Keratinocyte (primary cell): ENCODE data around the gene MMP11.

Experiments used
- EZH2 ChIP-seq: IDR thresholded peaks from one replicate; pipeline ENCODE4 v1.6.1; 2012; ENCODE audit warnings: inconsistent platforms, mild to moderate bottlenecking, low read length, moderate library complexity
- TF ChIP-seq, protein P1 (sequence below), 3 experiments: IDR thresholded peaks in 1 of 3; conservative IDR thresholded peaks in 1 of 3; optimal IDR thresholded peaks in 1 of 3; 2 replicates in 2 of 3; 3 replicates in 1 of 3; pipeline versions ENCODE3 to v1.5.1; 2011; ENCODE audit warnings: low read length in 3 of 3, mild to moderate bottlenecking in 3 of 3, moderate library complexity in 2 of 3, control low read depth in 1 of 3, inconsistent platforms in 1 of 3; ENCODE audit not compliant: insufficient read depth in 2 of 3; ENCODE audit errors: extremely low read depth in 1 of 3

DNA sequence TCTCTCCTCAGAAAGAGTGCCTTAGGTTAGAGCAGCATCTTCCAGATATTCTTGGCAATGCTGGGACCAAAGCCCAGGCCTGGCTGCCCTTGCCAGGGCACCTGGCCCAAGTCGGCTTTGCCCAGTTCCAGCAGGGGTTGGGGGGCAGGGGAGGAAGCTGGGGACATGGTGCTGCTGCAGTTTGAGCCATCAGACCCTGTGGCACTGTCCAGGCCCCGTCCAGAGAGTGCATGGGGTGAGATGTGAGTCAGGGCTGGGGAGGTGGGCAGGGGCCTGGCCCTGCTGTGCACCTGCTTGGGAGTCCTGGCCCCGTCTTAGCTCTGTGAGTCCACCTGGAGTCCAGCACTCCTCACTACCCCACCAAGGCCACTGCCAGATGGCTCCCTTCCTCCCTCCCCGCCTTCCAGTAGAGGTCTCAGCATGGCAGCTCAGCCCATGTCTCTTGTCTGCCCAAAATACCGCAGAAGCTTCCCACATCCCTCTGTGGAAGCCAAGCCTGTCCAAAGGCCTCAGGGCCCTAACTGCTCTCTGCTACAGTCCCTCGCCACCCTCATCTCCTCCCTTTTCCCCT lies 49.5 kb downstream of the MMP11 start:
- TF ChIP-seq, protein P1, sequence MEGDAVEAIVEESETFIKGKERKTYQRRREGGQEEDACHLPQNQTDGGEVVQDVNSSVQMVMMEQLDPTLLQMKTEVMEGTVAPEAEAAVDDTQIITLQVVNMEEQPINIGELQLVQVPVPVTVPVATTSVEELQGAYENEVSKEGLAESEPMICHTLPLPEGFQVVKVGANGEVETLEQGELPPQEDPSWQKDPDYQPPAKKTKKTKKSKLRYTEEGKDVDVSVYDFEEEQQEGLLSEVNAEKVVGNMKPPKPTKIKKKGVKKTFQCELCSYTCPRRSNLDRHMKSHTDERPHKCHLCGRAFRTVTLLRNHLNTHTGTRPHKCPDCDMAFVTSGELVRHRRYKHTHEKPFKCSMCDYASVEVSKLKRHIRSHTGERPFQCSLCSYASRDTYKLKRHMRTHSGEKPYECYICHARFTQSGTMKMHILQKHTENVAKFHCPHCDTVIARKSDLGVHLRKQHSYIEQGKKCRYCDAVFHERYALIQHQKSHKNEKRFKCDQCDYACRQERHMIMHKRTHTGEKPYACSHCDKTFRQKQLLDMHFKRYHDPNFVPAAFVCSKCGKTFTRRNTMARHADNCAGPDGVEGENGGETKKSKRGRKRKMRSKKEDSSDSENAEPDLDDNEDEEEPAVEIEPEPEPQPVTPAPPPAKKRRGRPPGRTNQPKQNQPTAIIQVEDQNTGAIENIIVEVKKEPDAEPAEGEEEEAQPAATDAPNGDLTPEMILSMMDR (optimal IDR thresholded peaks at IDR 0.05 in 1 of 3, IDR thresholded peaks at IDR 0.05 in 1 of 3, conservative IDR thresholded peaks at IDR 0.05 in 1 of 3; ENCODE audit: extremely low read depth in 1 of 3, insufficient read depth in 2 of 3, low read length in 3 of 3): no peak
- no peak for TF ChIP-seq EZH2
